ENCODE measurements around the gene TICRR.
"Not testable (repeated sequence)": the region's sequence is repeated elsewhere in the genome, so short reads cannot be mapped to it uniquely, and the experiment has no call there.

Gene TICRR

DNA sequence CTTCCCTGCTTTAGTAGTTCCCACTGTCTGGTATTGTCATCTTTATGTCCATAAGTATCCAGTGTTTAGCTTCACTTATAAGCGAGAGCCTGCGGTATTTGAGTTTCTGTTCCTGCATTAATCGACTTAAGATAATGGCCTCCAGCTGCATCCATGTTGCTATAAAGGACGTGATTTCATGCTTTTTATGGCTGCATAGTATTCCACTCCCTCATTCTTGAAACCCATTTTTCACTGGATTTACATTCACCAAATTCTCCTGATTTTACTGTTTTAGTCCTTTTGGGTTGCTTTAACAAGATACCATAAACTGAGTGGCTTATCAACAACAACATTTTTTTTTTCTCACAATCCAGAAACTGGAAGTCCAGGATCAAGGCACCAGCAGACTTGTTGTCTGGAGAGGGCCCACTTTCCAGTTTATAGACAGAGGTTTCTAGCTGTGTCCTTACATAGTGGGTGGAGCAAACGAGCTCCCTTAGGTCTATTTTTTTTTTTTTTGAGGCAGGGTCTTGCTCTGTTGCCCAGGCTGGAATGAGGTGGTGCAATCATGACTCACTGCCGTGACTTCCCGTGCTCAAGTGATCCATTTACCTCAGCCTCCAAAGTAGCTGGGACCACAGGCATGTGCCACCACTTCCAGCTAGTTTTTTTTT lies 6.1 kb upstream of the TICRR start:
- FAIRE-seq, result no peak

DNA sequence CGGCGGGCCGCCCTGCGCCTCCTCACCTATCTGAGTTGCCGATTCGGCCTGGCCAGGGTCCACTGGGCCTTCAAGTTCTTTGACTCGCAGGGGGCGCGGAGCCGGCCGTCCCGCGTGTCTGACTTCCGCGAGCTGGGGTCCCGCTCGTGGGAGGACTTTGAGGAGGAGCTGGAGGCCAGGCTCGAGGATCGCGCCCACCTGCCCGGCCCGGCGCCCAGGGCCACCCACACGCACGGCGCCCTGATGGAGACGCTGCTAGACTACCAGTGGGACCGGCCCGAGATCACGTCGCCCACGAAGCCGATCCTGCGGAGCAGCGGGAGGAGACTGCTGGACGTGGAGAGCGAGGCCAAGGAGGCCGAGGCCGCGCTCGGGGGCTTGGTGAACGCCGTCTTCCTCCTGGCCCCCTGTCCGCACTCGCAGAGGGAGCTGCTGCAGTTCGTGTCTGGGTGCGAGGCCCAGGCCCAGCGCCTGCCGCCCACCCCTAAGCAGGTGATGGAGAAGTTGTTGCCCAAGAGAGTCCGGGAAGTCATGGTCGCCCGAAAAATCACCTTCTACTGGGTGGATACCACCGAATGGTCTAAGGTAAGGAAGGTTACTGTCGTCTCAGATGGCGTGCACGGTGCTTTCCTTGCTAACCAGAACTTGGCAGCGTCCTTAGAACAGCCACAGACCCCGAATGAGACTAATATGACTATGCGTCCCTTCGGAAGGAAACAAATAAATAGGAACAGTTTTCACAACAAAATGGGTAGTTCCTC lies 567 bp downstream of the TICRR start:
- no peak for FAIRE-seq

DNA sequence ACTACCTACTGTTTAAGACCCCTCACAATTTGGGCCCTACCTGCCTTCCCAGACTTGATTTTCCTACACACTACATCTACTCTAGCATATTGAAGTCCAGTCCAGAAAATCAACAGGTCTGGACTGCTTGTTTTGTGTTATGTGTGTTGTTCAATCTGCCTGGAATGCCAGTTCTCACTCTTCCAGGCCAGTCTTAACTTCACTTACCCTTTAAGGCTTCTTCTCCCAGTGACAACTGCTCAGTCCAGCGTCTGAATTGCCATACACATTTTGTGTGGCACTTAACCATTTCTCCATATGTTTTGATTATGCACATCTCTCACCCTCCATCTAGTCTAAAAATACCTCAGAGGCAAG lies 1.1 kb downstream of the TICRR start:
- FAIRE-seq, result no peak

DNA sequence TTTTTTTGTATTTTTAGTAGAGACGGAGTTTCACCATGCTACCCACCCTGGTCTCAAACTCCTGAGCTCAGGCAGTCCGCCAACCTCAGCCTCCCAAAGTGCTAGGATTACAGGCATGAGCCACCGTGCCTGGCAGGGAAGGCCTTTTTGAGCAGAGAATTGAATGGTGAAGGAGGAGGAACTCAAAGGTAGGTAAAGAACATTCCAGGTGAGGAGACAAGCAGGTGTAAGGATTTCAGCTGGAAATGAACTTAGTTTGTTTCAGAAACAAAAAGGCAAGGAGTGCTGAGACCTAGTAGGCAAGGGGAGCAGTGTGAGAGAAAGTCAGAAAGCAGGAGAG lies 2.5 kb downstream of the TICRR start:
- FAIRE-seq, result no peak

DNA sequence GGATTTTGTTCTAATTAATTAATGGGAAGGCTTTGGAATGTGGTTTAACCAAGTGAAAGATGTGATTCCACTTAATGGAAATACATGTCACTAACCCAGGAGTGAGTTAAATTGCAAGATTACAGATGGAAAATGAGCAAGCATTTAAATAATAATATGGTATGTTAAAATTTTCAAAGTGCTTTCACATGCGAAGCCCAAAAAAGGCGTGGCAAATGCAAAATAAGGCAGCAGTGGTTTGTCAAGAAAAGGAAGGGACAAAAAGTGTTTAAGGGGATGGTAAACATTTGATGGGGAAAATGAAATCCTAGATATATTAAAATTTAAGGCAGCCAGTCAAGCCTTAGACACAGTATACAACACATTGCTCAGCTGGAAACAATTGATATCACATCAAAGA lies 2.9 kb downstream of the TICRR start:
- no peak for FAIRE-seq

DNA sequence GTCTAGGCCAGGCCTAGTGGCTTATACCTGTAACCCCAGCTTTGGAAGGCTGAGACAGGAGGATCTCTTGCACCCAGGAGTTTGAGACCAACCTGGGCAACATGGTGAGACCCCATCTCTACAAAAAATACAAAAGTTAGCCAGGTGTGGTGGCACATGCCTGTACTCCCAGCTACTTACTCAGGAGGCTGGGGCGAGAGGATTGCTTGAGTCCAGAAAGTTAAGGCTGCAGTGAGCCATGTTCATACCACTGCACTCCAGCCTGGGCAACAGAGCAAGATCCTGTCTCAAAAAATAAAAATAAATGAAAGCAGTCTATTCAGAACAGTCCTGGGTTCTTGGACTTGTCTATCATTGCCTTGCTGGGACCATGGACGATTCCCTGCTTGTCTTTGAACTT lies 5.5 kb downstream of the TICRR start:
- not testable (repeated sequence) for FAIRE-seq

DNA sequence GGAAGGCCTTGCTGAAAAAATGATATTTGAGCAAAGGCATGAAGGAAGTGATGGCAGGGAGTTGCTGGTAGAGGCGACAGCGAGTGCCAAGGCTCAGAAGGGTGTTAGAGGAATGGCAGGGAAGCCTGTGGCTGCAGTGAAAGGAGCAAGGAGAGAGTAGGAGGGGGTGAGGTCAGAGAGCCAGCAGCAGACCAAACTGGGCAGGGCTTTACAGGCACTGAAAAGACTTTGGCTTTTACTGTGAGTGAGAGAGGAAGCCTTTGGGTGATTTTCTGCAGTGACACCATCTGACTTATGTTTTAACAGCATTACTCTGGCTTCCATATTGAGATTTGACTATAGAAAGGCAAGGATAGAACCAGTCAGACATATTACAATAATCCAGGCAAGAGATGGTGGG lies 11.4 kb downstream of the TICRR start:
- no peak for FAIRE-seq

DNA sequence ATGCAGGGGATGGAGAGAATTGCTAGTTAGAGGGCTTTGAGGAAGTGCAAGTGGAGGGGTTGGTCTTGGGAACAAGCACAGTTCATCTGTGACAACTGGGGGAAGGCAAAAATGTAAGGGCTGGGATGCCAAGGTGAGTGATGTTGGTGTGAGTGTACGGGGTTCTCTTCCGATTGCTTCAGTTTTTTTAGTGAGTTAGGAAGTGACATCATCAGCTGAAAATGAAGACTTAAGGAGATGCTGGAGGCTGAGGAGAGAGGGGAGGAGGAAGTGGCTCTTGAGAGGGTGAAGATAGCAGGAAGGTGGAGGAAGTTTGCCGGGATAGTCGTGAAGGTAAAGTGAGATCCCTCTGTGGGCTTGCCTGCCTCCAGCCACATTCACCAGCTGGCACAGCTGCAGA lies 12.7 kb downstream of the TICRR start:
- no peak for FAIRE-seq

DNA sequence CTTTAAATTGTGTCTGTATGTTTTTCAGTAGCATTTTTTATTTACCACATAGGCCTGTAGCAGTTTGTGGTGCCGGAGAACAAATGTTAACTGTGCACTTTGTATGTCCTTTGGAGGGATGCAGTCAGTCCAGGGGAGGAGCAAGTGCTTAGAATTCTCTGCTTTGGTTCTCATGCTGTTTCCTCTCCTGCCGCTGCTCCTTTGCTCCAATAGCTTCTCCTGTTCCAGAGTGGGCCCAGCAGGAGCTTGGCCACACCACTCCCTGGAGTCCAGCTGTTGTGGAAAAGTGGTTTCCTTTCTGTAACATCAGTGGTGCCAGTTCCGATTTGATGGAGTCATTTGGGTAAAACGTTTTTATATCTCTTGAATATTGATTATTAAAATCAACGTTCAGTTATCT lies 16.6 kb downstream of the TICRR start:
- no peak for FAIRE-seq

DNA sequence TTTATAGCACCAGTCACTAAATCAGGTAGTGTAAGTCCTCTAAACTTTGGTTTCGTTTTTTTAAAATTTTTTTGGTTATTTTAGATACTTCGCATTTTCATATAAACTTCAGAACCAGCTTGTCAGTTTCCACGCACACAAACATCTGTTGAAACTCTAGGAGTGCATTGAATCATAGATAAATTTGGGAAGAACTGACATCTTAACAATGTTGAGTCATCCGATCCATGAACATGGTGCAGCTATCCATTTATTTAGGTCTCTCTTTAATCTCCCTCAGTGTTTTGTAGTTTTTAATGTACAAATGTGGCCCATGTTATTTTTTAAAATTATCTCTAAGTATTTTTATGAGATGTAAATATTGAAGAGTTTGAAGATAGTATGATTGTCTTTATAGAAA lies 17.7 kb downstream of the TICRR start:
- FAIRE-seq, result no peak

DNA sequence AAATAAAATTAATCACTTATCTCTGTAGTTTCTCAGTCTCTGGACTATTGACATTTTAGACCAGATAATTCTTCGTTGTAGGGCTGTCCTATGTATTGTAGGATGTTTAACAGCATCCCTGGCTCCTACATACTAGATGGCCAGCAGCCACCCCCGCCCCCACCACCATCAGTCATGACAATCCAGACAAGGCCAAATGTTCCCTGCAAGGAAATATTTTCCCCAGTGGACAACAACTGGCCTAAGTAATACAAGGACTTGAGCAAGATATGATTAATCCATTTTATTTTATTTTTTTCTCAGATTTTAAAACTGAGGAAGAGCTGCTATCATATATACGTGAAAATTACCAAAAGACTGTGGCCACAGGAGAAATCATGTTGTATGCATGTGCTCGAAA lies 23.8 kb downstream of the TICRR start:
- FAIRE-seq, result no peak

DNA sequence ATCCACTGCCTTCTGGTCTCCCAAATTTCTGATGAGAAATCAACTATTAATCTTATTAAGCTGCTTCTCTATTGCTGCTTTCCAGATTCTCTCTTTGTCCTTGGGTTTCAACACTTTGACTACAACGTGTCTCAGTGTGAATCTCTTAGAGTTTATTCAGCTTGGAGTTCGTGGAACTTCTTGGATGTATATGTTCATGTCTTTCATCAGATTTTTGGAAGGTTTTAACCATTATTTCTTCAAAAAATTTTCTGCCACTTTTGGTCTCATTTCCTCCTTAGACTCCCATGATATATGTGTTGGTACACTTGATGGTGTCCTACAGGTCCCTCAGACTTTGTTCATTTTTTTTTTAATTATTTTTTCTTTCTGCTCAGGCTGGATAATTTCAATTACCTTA lies 36.0 kb downstream of the TICRR start:
- FAIRE-seq, result no peak

DNA sequence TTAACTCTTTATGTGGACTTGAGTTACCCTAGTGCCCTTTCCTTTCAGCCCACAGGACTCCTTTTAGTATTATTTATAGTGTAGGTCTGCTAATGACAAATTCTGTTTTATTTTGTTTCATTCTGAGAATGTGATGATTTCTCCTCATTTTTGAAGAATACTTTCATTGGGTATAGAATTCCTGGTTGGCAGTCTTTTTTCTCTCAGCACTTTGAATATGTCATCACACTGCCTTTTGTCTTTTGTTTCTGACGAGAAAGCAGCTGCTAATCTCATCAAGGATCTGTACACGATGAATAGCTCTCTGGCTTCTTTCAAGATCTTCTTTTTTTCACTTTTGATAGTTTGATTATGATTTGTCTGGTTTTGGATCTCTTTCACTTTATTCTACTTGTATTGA lies 37.8 kb downstream of the TICRR start:
- no peak for FAIRE-seq

DNA sequence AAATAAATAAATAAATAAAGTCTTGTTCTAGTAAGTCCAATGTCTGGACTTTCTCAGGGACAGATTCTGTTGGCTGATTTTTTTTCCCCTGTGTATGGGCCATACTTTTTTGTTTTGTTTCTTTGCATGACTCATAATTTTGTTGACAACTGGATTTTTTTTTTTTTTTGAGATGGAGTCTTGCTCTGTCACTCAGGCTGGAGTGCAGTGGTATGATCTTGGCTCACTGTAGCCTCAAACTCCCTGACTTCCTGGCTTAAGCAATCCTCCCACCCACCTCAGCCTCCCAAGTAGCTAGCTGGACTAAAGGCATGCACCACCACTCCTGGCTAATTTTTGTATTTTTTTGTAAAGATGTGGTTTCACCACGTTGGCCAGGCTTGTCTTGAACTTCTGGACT lies 38.9 kb downstream of the TICRR start:
- no peak for FAIRE-seq

DNA sequence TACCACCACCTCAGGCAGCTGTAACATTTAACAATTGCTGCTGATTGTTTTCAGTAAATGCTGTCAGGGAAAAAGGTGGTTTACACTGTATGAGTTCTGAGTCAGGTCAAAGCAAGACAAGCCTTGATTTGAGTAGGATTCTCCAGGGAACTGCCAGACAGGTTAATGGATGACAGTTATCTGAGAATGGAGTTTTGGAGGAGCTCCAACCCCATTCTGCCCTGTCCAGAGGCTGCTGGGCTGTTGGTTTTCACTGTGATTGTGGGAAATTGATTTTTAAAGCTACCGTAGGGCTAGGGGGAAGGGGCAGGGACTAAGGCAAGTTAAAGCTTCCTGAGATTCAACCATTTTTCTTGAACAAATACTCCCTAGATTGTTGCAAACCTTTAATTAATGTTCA lies 39.9 kb downstream of the TICRR start:
- FAIRE-seq, result no peak

DNA sequence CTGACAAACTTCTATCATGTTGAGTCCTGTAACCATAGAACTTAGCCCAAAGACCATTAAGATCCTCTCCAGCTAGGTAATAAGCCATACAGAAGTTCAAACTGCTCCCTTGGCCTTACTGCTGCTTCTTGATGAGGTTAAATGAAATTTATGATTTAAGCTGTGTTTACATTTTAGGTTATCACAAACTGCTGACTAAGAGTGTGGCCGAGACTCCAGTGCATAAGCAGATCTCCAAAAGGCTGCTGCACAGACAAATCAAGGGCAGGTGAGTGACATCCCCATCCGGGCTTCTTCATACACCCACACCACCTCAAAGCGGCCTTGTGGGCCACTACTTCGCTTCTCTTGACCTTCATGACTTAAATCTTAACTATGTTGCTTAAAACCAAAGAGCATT lies 41.0 kb downstream of the TICRR start:
- no peak for FAIRE-seq

DNA sequence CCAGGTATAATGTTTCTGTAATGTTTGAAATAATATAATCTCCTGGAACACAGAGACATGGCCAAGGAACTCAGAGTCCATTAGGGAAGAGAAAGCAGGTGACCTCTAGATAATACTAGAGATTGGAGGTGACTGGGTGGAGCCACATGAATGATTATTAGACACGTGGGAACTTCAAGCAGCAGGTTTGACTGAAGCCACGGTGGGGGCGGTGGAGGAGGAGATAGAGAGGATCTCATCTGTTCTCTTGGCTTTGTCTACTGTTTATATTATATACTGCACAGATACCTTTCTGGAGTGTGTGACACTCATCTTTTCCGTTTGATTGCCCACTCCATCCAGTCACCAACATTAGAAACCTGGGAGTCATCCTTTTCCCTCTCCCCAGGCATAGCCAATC lies 46.3 kb downstream of the TICRR start:
- FAIRE-seq, result no peak

DNA sequence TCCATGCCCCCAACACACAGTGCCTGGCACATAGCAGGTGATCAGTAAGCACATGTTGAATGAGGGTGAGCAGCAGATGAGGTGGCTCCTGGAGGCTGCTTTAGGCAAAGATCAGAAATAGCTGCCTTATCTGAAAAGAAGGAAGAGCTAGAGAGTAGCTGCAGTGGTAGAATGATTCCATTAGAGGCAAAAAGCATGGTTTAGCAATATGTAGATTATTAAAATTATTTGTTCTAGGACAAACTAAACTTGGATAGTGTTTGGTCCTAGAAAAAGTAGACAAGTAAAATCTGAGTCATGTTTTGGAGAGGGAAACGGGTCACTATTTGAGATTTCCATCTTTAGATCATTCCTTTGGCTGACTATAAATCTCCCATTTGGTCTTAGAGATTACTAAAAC lies 47.9 kb downstream of the TICRR start:
- FAIRE-seq, result no peak

DNA sequence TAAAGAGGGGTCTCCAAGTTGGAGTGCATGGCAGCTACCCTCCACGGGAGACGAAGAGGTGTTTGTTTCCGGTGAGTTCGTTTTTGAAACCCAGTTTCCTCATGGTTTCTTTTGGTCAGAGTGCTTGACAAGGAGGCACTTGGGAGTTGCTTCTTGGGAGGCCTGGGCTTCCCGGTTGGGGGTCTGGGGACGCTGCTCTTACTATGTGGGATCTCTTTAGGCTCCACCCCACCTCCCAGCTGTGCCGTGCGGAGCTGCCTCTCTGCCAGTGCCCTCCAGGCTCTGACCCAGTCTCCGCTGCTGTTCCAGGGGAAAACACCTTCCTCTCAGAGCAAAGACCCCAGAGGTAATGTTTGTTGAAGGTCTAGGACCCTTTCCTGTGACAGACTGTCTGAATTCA lies 50.4 kb downstream of the TICRR start:
- FAIRE-seq, result no peak

DNA sequence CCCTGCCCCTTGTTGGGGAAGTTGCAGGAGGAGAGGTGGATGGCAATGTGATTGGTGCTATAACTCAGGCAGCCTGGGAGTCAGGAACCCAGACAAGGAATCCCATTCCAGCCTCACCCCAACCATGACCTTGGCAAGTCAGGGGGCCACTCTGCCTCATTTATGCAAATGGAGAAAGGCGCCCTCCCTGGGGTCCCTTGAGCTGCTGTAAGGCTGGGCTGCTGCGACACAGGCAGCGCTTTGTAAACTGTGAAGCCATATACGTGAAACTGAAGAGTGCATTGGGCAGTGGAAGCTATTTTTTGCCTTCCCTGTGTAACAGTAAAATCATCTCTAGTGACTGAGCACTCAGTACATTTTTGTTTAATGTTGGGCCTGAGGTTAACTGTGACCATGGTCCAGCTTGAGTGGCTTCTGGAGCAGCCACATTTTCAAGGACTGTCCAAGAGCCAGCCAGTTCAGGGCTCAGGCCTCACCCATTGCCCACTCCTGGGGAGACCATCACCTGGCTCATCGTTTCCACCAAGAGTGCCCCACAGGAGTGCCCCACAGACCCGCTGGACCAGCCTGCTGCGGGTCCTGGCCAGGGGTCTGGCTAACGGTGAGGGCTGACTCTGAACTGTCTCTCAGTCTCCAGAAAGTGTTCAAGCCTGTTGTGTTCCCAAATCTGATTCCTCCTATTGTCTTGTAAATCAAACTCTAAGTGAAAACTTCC lies 52.1 kb downstream of the TICRR start:
- no peak for FAIRE-seq

DNA sequence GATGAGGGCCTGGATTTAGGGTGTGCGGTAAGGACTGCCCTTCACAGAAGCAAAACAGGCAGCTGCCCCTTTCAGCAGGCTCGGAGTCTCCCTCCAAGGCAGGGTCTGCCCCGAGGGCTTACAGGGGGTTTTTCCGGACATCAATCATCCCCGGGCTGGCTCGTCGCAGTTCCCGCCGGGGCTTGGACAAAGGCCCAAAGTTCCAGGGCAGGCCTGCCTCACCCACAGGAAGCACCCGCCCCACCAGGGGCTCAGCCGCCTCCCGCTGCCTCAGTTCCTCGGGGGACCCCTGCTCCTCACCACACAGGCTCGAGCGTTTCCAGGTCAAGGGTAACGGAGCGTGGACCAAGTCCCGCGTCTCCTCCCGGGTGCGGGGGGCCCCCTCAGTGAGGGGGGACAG lies 53.0 kb downstream of the TICRR start:
- no peak for FAIRE-seq

DNA sequence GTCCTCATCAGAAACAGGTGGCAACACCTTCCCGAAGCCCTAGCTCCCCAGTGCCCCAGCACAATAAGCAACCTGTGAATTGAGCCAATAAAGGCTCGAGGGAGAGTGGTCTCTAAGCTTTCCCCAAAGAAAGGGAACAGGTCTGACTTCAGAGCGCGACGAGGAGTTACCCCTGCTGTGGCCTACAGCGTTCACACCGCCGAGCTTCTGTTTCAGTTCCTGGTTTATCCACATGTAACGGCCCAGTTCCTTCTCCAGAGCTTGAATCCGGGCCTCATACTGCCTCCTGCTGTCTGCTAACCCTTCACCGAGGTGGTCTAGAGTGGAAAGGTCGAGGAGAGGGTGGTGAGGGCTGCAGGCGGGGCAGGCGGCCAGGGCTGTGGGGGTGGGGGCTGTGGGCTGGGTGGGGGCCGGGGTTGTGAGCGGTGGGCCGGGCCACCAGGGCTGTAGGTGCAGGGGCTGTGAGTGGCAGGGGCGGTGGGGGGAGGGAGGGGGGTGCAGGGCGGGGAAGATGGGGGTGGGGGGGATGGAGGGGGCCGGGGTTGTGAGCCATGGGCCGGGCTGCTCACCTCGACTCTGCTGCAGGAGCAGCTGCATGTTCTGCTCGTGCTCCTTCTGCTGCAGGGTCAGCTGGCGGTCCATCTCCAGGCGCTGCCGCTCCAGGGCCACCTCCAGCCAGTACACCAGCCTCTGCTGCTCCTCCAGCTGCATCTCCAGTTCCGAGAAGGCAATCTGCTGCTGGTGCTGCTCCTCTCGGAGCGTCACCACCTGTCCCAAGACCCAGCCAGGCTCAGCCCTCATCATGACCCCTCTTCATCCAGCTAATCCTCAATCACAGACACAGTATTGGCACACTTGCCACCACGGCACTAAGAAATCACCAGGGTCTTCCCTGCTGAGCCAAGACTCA lies 53.8 kb downstream of the TICRR start:
- no peak for FAIRE-seq

DNA sequence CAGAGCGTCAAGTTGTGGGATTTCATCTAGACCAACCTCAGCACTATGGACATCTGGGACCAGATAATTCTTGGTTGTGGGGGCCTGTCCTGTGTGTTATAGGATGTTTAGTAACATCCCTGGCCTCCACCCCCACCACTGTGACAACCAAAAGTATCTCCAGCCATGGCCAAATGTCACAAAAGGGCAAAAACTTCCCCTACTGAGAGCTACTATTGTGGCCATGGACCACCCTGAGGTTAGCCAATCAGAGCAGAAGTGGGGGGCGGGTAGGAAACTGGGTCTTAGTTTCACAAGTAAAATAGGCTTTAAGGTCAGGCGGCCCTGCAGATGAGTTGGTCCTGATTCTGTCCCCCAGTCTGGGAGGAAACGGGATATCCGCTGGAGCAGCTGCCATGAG lies 54.6 kb downstream of the TICRR start:
- FAIRE-seq, result no peak

Measured in endometrium (tissue), 2 donors.